Hepatocyte (in vitro differentiated cells): Measurements from ENCODE around the gene GINM1. TPM values are rescaled to one million over a fixed set of nuclear protein-coding genes. Genes with fewer than 3 reads are reported as not detected.

Experiments
- DNase-seq: peaks from one replicate; pipeline ENCODE4 v3.0.0-alpha.2; 2016; ENCODE audit warnings: low spot score
- H2AFZ ChIP-seq: fragments of 200-600 bp; sonication (generic); 2 replicates; pipeline ENCODE4 v1.6.0; 2016; ENCODE audit warnings: antibody characterized with exemption, mild to moderate bottlenecking
- H3K27ac ChIP-seq: fragments of 200-600 bp; sonication (generic); 2 replicates; pipeline ENCODE4 v1.5.1; 2016; ENCODE audit warnings: mild to moderate bottlenecking
- H3K27me3 ChIP-seq: fragments of 200-600 bp; sonication (generic); 2 replicates; pipeline ENCODE4 v1.6.1; 2016
- H3K36me3 ChIP-seq: fragments of 200-600 bp; sonication (generic); replicated peaks from 2 replicates; pipeline ENCODE4 v1.5.1; 2016; ENCODE audit warnings: low read depth; ENCODE audit not compliant: insufficient read depth
- H3K4me1 ChIP-seq: fragments of 200-600 bp; sonication (generic); 2 replicates; pipeline ENCODE4 v1.5.1; 2016; ENCODE audit warnings: mild to moderate bottlenecking, moderate library complexity; ENCODE audit not compliant: insufficient read depth
- H3K4me2 ChIP-seq: fragments of 200-600 bp; sonication (generic); 2 replicates; pipeline ENCODE4 v1.6.0; 2016
- H3K4me3 ChIP-seq: fragments of 200-600 bp; sonication (generic); 2 replicates; pipeline ENCODE4 v1.5.1; 2016; ENCODE audit warnings: mild to moderate bottlenecking
- H3K79me2 ChIP-seq: fragments of 200-600 bp; sonication (generic); 2 replicates; pipeline ENCODE4 v1.6.0; 2017; ENCODE audit warnings: mild to moderate bottlenecking
- H3K9me2 ChIP-seq: fragments of 200-600 bp; sonication (generic); replicated peaks from 2 replicates; pipeline ENCODE4 v1.6.0; 2017; ENCODE audit warnings: mild to moderate bottlenecking; ENCODE audit not compliant: insufficient read depth
- H3K9me3 ChIP-seq: fragments of 200-600 bp; sonication (generic); 2 replicates; pipeline ENCODE4 v1.5.1; 2016; ENCODE audit warnings: low read depth, mild to moderate bottlenecking
- H4K20me1 ChIP-seq: fragments of 200-600 bp; sonication (generic); 2 replicates; pipeline ENCODE4 v1.6.0; 2016; ENCODE audit warnings: mild to moderate bottlenecking; ENCODE audit not compliant: insufficient read depth, poor library complexity, severe bottlenecking
- CTCF ChIP-seq: fragments of 200-600 bp; sonication (generic); IDR thresholded peaks from 2 replicates; pipeline ENCODE4 v1.5.1; 2016; ENCODE audit warnings: antibody characterized with exemption, mild to moderate bottlenecking; ENCODE audit not compliant: poor library complexity
- EZH2 ChIP-seq: fragments of 200-600 bp; sonication (generic); IDR thresholded peaks from 2 replicates; pipeline ENCODE4 v1.6.1; 2016; ENCODE audit warnings: antibody characterized with exemption, mild to moderate bottlenecking, borderline replicate concordance
- EZH2phosphoT487 ChIP-seq: fragments of 200-600 bp; sonication (generic); IDR thresholded peaks from one replicate; pipeline ENCODE4 v1.6.1; 2018; ENCODE audit warnings: antibody characterized with exemption, mild to moderate bottlenecking, low read depth, moderate library complexity; ENCODE audit not compliant: unreplicated experiment, severe bottlenecking
- WGBS: methylation state at CpG from one replicate; pipeline ENCODE4 v1.1.6; 2016; ENCODE audit warnings: low lambda C conversion rate; ENCODE audit errors: missing lambda C conversion rate; 5-methylcytosine and 5-hydroxymethylcytosine counted together
- polyA plus RNA-seq: library from polyadenylated mRNA; unstranded; fragments of >200 nt; fragmentation: Nextera tagmentation; extraction: Ambion mirVana; gene quantifications from 2 replicates; pipeline ENCODE4 v1.2.1, GENCODE V29; 2016
- total RNA-seq: library from RNA; depleted of rRNA; stranded (reverse); fragments of >200 nt; gene quantifications from 2 replicates; pipeline ENCODE4 v1.2.3, GENCODE V29; 2014

GINM1 gene
- total RNA-seq (45.7 and 53.5 TPM in 2 replicates), polyA plus RNA-seq (43.1 and 50.8 TPM in 2 replicates)

GRCh38 chr6:149565527-149566409 lies at the start of gene GINM1:
TSS of gene GINM1 (plus strand) at chr6:149566375. CDS start at chr6:149566415, 40 bp downstream.
- TF ChIP-seq EZH2phosphoT487 (no peak), CTCF (peak; percentile 71)

GRCh38 chr6:149529650-149530049 lies 36.5 kb upstream of the GINM1 start:
- no peak overlapping the region for H3K4me3 ChIP-seq
- TF ChIP-seq CTCF (no peak), EZH2phosphoT487 (no peak), EZH2 (no peak)
- H3K9me2 ChIP-seq = no peaks in the 10 kb centered on the region
- H3K4me2 ChIP-seq = no peak overlapping the region
- no peak overlapping the region for H2AFZ ChIP-seq
- H4K20me1 ChIP-seq = no peaks in the 10 kb centered on the region
- 95% methylated on average over 5 of the region's 5 CpGs for WGBS
- H3K79me2 ChIP-seq = peaks cover 3% of the 10 kb centered on the region
- no peaks in the 10 kb centered on the region for H3K27me3 ChIP-seq
- H3K4me1 ChIP-seq = no peaks in the 10 kb centered on the region
- no peak overlapping the region for H3K27ac ChIP-seq
- no peaks in the 10 kb centered on the region for H3K9me3 ChIP-seq
- no peak for DNase-seq
- peaks cover 4% of the 10 kb centered on the region for H3K36me3 ChIP-seq

More at GRCh38 chr6:149565527-149566409, at the start of gene GINM1:
- H4K20me1 ChIP-seq = peaks cover 35% of the 10 kb centered on the region
- H3K9me3 ChIP-seq = no peaks in the 10 kb centered on the region
- no peaks in the 10 kb centered on the region for H3K36me3 ChIP-seq
- no peaks in the 10 kb centered on the region for H3K27me3 ChIP-seq
- peak within 1 kb of the TSS; percentile 100 for H2AFZ ChIP-seq
- no peaks in the 10 kb centered on the region for H3K9me2 ChIP-seq
- peak within 1 kb of the TSS; percentile 91 for H3K4me3 ChIP-seq
- peaks cover 8% of the 10 kb centered on the region for H3K4me1 ChIP-seq
- peak within 1 kb of the TSS; percentile 91 for H3K4me2 ChIP-seq
- peak within 1 kb of the TSS; percentile 98 for H3K27ac ChIP-seq
- DNase-seq = peak; percentile 97
- peaks cover 42% of the 10 kb centered on the region for H3K79me2 ChIP-seq
- WGBS = under 1% methylated on average over 42 of the region's 59 CpGs

- no peak for DNase-seq
- Histone ChIP-seq H3K79me2 (peaks cover 13% of the 10 kb centered on the region), H4K20me1 (no peaks in the 10 kb centered on the region), H3K27ac (no peak overlapping the region), H2AFZ (no peak overlapping the region), H3K27me3 (no peaks in the 10 kb centered on the region), H3K9me3 (no peaks in the 10 kb centered on the region), H3K9me2 (no peaks in the 10 kb centered on the region), H3K4me3 (no peak overlapping the region), H3K4me1 (no peaks in the 10 kb centered on the region), H3K4me2 (no peak overlapping the region), H3K36me3 (no peaks in the 10 kb centered on the region)
- WGBS = 100% methylated on average over 1 of the region's 1 CpG
- no peak for TF ChIP-seq EZH2
- no peak for TF ChIP-seq EZH2phosphoT487
- TF ChIP-seq CTCF = no peak
Observed at GRCh38 chr6:149534742-149535141, 31.4 kb upstream of the GINM1 start.
